Esophagus mucosa (tissue), 1 donor: ENCODE results near the gene GIPC2. TPM values are rescaled to one million over a fixed set of nuclear protein-coding genes. Genes with fewer than 3 reads are reported as not detected.

ENCODE experiments used
- ATAC-seq: fragments of 200-7000 bp; cut with Tn5 transposase; one replicate; pipeline ENCODE4 v1.9.1; 2020
- total RNA-seq: library from RNA; stranded (reverse); gene quantifications from one replicate; pipeline ENCODE4 v1.2.4, GENCODE V29; 2023
- donor health status: DM: yes; HTN: yes; CAD: no.

Gene GIPC2
- total RNA-seq, 1 donor from 2014 or later: 1.8 TPM

GRCh38 chr1:78153092-78153736 is 107.4 kb downstream of the GIPC2 start:
- no peak for ATAC-seq

- ATAC-seq: no peak
Observed at GRCh38 chr1:78155121-78155520, 109.4 kb downstream of the GIPC2 start.

- no peak for ATAC-seq
Observed at GRCh38 chr1:78156805-78157521, 111.2 kb downstream of the GIPC2 start.

- ATAC-seq: peak; percentile 77
Observed at GRCh38 chr1:78165816-78166215, 120.0 kb downstream of the GIPC2 start.

GRCh38 chr1:78168306-78168705 is 122.5 kb downstream of the GIPC2 start:
- ATAC-seq: peak; percentile 28

GRCh38 chr1:78170859-78171258 is 125.1 kb downstream of the GIPC2 start:
- ATAC-seq: peak; percentile 74

- peak; percentile 67 for ATAC-seq
Observed at GRCh38 chr1:78171736-78172590, 126.2 kb downstream of the GIPC2 start.

GRCh38 chr1:78176448-78176847 is 130.7 kb downstream of the GIPC2 start:
- peak; percentile 73 for ATAC-seq

- ATAC-seq: no peak
Observed at GRCh38 chr1:78177708-78178270, 132.0 kb downstream of the GIPC2 start.

GRCh38 chr1:78178816-78179215 is 133.1 kb downstream of the GIPC2 start:
- ATAC-seq: no peak

GRCh38 chr1:78184460-78185072 is 138.8 kb downstream of the GIPC2 start:
- no peak for ATAC-seq

Other genes with a start within 250 kb of the GIPC2 start
- 0.52 TPM for gene NEXN, start 157.3 kb upstream of the GIPC2 start, total RNA-seq
- 41.9 TPM for gene FUBP1, start 66.9 kb upstream of the GIPC2 start, total RNA-seq
- 11.3 TPM for gene DNAJB4, start 41.0 kb upstream of the GIPC2 start, total RNA-seq